Cardiac muscle cell (in vitro differentiated cells and primary cell): ENCODE data around the gene ZNF460. TPM values are rescaled to one million over a fixed set of nuclear protein-coding genes. Genes with fewer than 3 reads are reported as not detected.

Source experiments
- DNase-seq, 2 donors: peaks; one replicate each; pipeline versions ENCODE4 v3.0.0 to v3.0.0-alpha.2; 2010 to 2017; ENCODE audit warnings: low read depth in 1 of 2, low spot score in 1 of 2
- H3K27ac ChIP-seq: fragments of 200-600 bp; sonication (generic); 2 replicates; pipeline ENCODE4 v1.5.1; 2016
- H3K27me3 ChIP-seq: fragments of 200-600 bp; sonication (generic); 2 replicates; pipeline ENCODE4 v1.6.0; 2016; ENCODE audit warnings: control low read depth
- H3K36me3 ChIP-seq: fragments of 200-600 bp; sonication (generic); 2 replicates; pipeline ENCODE4 v1.5.1; 2016; ENCODE audit warnings: control low read depth
- H3K4me1 ChIP-seq: fragments of 200-600 bp; sonication (generic); 2 replicates; pipeline ENCODE4 v1.8.1; 2017; ENCODE audit warnings: low read depth, mild to moderate bottlenecking, mixed run types
- H3K4me3 ChIP-seq: fragments of 200-600 bp; sonication (generic); 2 replicates; pipeline ENCODE4 v1.5.1; 2016; ENCODE audit warnings: mild to moderate bottlenecking
- H3K9me3 ChIP-seq: fragments of 200-600 bp; sonication (generic); 2 replicates; pipeline ENCODE4 v1.5.1; 2017; ENCODE audit warnings: low read depth, mild to moderate bottlenecking, control low read depth
- polyA plus RNA-seq: library from polyadenylated mRNA; unstranded; fragments of >200 nt; fragmentation: Nextera tagmentation; extraction: Ambion mirVana; gene quantifications from 2 replicates; pipeline ENCODE4 v1.2.1, GENCODE V29; 2016
- total RNA-seq: library from RNA; depleted of rRNA; stranded (reverse); fragments of >200 nt; gene quantifications from 2 replicates; pipeline ENCODE4 v1.2.3, GENCODE V29; 2016
- TF ChIP-seq, protein P1 (sequence below): IDR thresholded peaks from 2 replicates; pipeline ENCODE4 v1.5.1; 2012; ENCODE audit warnings: low read depth, mild to moderate bottlenecking, low read length

Gene ZNF460
- total RNA-seq (28.0 and 59.4 TPM in 2 replicates), polyA plus RNA-seq (1.8 and 5.9 TPM in 2 replicates)

DNA sequence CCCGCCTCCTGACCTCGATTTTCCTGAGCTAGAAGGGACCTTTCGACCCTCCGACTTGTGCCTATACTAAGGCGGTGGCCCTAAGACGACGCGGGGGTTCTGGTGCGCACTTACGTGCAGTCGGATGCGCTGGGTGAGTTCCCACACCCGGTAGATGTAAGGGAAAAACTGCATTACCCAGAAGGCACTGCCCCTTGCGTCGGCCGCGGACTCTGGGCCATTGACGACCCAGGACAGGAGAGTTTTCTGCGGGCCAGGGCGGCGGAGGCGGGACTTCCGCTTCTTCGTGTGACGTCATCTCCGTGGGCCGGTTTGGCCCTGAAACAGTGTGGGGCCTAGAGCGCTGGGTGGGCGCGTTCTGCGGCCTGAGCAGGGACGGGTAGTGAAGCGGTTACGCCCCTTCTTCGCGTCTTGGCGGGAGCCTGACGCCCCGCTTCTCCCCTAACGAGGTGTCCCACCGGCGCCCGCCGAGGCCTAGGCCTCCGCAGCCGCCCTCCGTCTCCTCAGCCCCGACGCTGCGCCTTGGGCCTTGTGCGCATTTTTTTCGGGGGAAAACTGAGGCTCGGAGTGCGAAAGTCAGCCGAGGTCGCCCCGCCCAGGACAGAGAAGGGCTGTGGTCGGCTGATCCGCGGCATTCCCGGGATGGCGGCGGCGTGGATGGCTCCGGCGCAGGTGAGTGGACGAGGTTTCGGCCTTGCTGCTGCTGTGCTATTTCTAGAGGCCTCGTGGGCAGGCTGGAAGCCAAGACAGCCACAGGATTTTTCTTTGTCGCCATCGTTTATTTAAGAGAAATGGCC lies at the start of gene ZNF460:
TSS of gene ZNF460 (plus strand) at position 321 of the 797 bp plus-strand sequence. CDS start at position 643, 322 bp downstream.
- Histone ChIP-seq H3K4me3 (peak within 1 kb of the TSS; percentile 98), H3K4me1 (peaks cover 16% of the 10 kb centered on the region), H3K9me3 (no peaks in the 10 kb centered on the region), H3K27me3 (no peaks in the 10 kb centered on the region), H3K36me3 (peaks cover 6% of the 10 kb centered on the region), H3K27ac (peak within 1 kb of the TSS; percentile 99)
- DNase-seq: peak; percentile 98 to 99
- TF ChIP-seq, protein P1, sequence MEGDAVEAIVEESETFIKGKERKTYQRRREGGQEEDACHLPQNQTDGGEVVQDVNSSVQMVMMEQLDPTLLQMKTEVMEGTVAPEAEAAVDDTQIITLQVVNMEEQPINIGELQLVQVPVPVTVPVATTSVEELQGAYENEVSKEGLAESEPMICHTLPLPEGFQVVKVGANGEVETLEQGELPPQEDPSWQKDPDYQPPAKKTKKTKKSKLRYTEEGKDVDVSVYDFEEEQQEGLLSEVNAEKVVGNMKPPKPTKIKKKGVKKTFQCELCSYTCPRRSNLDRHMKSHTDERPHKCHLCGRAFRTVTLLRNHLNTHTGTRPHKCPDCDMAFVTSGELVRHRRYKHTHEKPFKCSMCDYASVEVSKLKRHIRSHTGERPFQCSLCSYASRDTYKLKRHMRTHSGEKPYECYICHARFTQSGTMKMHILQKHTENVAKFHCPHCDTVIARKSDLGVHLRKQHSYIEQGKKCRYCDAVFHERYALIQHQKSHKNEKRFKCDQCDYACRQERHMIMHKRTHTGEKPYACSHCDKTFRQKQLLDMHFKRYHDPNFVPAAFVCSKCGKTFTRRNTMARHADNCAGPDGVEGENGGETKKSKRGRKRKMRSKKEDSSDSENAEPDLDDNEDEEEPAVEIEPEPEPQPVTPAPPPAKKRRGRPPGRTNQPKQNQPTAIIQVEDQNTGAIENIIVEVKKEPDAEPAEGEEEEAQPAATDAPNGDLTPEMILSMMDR: no peak

DNA sequence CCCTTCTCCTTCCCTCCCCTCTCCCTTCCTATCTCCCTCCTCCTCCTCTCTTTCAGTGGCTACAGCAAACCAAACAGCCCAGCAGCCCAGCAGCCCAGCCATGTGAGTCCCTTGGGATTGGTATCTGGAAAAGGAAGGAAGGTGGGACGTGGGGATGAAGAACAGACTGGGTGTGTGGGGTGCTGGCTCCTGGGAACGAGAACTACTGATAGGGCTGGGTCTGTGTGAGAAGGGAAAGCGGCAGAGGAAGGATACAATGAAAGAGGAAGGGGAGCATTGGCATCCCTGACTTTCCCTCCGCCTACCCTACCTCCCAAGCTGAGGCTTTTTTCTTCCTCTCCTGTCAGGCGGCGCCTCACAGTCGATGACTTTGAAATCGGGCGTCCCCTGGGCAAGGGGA lies 48.6 kb upstream of the ZNF460 start:
- Histone ChIP-seq H3K27ac (no peak overlapping the region), H3K27me3 (no peaks in the 10 kb centered on the region), H3K9me3 (no peaks in the 10 kb centered on the region), H3K4me3 (no peak overlapping the region), H3K4me1 (no peaks in the 10 kb centered on the region), H3K36me3 (no peaks in the 10 kb centered on the region)
- no peak for DNase-seq
- TF ChIP-seq, protein P1: no peak

- H3K4me1 ChIP-seq: no peaks in the 10 kb centered on the region
- no peak overlapping the region for H3K4me3 ChIP-seq
- no peak for DNase-seq
- no peaks in the 10 kb centered on the region for H3K27me3 ChIP-seq
- no peaks in the 10 kb centered on the region for H3K9me3 ChIP-seq
- no peaks in the 10 kb centered on the region for H3K36me3 ChIP-seq
- TF ChIP-seq, protein P1: no peak
- H3K27ac ChIP-seq: no peak overlapping the region
Observed at GRCh38 chr19:57233207-57233606, 47.1 kb upstream of the ZNF460 start.

GRCh38 chr19:57239982-57240310 lies 40.3 kb upstream of the ZNF460 start:
- peak overlapping the region; percentile 57 for H3K4me3 ChIP-seq
- H3K9me3 ChIP-seq: no peaks in the 10 kb centered on the region
- TF ChIP-seq, protein P1: no peak
- peaks cover 12% of the 10 kb centered on the region for H3K4me1 ChIP-seq
- H3K27me3 ChIP-seq: no peaks in the 10 kb centered on the region
- peaks cover 3% of the 10 kb centered on the region for H3K36me3 ChIP-seq
- peak overlapping the region; percentile 96 for H3K27ac ChIP-seq
- peak in 1 of 2 donors; percentile 25 for DNase-seq

GRCh38 chr19:57240311-57241090 lies 39.8 kb upstream of the ZNF460 start, which contains the start of gene ZNF805:
Gene ZNF805 (plus strand): TSS chr19:57240632. CDS start chr19:57240892, 260 bp downstream.
- no peaks in the 10 kb centered on the region for H3K9me3 ChIP-seq
- peaks cover 12% of the 10 kb centered on the region for H3K4me1 ChIP-seq
- DNase-seq: peak; percentile 95 to 96
- H3K4me3 ChIP-seq: peak within 1 kb of the TSS; percentile 57
- peaks cover 6% of the 10 kb centered on the region for H3K36me3 ChIP-seq
- no peaks in the 10 kb centered on the region for H3K27me3 ChIP-seq
- peak within 1 kb of the TSS; percentile 96 for H3K27ac ChIP-seq
- TF ChIP-seq, protein P1: no peak
